IPS DF 4.7 (cell line): ENCODE measurements around the gene LXN.
"Not testable (repeated sequence)": the region's sequence is repeated elsewhere in the genome, so short reads cannot be mapped to it uniquely, and the experiment has no call there.

Source experiments
- DNase-seq: peaks from one replicate; pipeline ENCODE4 v3.0.0-alpha.2; 2013; ENCODE audit warnings: low spot score; ENCODE audit errors: extremely low read depth

The LXN gene, protein sequence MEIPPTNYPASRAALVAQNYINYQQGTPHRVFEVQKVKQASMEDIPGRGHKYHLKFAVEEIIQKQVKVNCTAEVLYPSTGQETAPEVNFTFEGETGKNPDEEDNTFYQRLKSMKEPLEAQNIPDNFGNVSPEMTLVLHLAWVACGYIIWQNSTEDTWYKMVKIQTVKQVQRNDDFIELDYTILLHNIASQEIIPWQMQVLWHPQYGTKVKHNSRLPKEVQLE

DNA sequence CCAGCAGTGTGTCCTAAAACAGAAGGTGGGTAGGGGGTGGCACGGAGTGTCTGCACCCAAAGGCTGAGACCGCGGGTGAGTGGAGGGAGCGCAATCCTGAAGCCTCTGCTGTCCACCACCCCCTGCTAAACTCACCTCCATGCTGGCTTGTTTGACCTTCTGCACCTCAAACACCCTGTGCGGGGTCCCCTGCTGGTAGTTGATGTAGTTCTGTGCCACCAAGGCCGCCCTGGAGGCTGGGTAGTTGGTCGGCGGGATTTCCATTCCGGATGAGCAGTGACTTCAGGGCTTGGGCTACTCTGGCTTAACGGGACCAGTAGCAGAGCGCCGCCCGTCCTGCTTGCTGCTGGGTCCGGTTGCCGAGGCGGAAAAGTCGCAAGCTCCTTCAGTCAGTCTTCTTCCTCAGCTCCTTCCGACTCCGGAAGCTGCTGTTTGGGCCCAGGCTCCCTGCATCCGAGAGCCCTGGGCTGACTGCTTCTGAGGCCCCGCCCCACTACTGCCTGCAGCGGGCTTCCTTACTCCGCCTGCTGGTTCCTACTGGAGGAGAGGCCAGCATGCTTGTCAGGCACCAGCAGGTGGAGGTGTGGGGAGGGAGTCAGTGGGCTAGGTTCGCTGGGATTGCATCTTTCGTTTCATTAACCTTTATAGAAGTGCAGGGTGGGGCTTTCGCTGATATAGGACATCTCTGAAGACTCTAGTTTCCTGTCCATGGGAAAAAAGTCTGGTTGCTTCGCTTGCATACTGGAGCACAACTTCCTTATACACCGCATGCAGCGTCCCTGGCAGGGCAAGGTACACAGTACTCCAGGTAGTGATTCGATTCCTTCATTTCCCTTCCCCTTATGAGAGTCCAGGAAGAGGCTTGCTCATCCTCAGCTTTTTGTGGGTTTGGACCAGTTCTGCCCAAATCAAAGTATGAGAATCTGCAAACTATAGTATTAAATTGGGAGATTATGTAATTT, at the start of gene LXN:
Gene LXN (minus strand): TSS at position 434 of the 962 bp plus-strand sequence. CDS start 170 bp downstream, at position 264.
- peak; percentile 71 for DNase-seq

DNA sequence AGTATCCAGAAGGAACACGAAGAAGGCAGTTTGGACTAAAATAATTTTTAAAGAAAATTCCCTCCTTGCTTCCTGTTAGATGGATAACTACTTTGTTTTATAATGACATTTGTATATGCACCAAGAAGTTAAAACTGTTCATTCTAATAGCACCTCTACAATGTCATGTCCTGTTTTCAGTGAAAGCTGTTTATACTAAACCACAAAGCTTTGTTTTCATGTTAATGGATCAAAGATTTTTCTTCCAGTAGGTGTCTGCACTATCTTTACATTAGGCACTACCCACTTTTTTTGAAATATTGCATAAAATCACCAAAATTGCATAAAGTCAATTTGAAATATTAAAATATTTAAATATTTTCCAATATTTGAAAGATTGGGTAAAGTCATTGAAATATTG, 49.7 kb upstream of the LXN start:
- no peak for DNase-seq

DNA sequence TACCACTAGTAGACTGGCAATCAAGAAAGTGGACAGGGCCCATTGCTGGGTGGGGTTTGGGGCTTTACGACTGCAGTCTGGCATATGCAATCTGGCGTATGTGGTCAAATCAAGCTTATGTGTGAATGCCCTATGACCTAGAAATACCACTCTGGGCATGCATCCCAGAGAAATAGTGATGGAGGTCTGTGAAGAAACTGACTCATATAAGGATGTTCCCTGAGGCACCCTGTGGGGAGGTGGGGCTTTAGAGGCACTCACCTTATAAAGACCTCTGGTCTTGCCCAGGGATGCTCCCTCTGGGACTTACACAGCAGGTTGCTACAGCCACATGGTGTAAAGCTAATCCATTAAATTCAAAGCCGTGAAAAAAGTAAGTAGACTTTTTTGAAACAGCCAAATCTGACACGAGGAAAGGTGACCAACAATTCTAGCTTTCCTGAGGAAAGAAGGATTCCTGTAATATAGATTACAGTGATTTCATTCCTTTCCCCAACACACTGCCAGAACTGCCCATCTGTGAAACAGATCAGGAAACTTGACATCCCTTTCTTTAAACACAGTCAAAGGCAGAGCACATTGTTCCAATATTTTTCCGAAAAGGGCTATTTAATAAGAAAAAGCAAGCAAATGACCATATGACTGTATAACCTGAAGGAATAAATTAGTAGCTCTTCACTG, 46.2 kb upstream of the LXN start:
- no peak for DNase-seq

DNA sequence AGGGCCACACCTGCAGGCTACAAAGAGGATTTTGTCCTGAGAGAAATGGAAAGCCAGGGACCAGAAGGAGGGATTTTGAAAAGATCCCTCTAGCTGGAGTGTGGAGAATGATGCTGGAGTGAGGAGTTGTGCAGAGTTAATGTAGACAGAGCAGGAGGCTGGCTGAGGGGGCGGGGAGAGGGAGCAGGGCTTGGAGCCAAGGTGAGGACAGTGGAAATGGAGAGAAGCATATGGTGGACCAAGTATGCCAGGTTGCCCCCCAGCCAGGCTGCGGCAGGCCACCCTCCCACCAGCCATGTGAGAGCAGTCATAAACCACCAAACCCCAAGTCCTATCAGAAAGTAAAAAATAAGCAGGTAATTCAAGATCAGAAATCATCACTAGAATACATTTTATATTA, 45.1 kb upstream of the LXN start:
- no peak for DNase-seq

DNA sequence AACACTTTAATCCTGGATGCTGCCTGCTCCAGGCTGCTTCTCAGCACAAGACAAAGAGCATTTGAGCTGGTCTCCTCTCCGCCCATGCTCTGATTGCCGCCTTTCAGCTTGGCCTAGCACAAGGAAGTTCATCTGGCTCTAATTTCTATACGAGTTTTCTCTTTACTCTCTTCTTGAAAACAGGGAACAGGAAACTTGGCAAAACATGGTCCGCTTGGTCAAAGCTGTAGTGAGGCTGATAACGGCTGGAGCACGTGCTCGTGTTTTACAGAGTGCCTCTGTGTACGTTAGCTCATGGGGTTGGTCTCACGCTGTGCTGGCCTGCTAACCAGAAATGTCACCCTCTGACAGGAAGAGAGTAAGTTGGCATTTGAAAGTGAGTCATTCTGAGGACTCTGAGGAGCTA, 40.6 kb upstream of the LXN start:
- DNase-seq, result no peak

DNA sequence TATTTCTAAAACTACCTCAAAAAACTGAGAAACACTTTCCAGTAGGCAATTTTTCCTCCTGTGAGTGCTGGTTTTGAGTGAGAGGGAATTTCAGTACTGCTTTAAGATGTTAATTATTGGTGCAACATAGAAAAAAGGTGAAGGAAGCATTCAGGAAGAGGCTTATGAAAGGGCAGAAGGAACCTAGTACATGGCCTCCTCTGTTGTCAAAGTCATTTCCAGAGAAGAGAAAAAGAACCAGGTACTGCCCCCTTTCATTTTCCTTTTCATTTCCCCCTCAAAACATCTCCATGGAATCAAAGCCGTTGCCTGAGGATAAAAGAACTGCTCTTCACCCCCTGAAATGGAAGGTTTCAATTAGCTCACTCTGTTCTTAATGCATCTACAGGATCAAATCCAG, 40.0 kb upstream of the LXN start:
- no peak for DNase-seq

DNA sequence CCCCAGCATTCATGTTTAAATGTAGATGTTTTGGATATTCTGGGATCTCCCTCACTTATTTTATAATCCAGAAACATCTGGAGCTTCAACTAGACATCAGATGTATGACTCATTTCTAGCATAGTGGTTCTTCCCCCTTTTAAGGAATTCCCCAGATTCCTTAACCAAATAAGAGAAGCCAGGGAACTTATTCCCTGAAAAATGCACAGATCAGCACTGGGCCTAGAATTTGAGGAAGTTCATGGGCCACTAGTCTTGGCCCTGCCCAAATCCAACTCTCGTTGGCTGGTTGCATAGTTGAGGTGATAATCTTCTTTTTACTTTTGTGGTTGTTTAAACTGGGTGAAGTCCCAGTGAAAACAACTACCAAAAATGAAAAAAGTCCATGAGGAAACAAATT, 39.4 kb upstream of the LXN start:
- no peak for DNase-seq

DNA sequence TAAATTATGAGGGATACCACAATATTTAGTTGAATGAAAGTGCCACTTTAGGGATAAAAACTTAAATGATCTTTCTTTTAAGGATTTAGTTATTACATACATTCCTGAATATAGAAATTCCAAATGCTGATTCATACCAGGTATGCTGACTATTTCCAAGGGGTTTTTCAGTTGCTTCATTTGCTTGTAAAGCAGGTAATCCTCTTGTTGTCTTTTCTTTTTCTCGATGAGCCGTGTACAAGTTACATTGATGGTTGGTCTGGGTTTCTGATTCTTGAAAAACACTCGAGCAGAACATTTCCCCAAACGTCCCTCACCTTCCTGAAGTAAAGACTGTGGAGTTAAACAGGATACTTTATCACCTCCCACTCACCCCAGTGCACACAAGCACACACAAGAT, 38.2 kb upstream of the LXN start:
- DNase-seq, result no peak

DNA sequence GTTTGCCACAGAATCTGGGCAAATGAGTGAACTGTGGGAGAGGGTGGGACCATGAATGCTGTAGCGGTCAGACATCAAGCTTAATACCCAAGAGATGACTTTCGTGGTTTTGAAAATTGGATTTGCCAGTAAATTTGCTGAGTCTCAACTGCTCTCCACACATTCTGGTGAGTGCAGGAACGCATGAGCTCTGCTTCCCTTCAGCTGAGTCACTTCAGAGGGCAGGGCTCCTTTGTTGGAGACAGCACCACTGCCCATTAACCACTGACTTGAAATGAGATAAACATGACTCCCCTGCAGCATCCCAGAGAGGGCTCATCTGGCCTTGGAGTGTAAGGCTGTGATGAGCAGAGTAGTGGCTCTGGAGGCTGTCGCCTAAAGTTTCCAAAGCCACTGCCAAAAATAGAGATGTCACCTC, 37.2 kb upstream of the LXN start:
- no peak for DNase-seq

DNA sequence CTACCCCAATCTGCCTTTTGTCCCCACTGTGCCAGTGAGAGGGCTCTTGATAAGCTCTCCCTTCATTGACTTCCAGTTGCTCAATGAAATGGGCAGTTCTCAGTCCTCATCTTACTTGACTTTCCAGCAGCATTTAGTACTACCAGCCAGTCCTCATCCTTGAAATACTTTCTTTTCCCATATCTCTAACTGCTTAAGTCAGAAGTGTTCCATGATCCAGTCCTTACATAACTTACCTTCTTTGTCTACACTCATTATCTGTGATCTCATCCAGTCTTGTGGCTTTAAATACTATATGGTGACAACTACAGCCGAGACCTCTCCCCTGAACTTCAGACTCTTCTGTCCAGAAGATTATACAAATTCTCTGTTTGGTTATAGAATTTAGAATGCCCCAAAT, 31.1 kb upstream of the LXN start:
- no peak for DNase-seq

DNA sequence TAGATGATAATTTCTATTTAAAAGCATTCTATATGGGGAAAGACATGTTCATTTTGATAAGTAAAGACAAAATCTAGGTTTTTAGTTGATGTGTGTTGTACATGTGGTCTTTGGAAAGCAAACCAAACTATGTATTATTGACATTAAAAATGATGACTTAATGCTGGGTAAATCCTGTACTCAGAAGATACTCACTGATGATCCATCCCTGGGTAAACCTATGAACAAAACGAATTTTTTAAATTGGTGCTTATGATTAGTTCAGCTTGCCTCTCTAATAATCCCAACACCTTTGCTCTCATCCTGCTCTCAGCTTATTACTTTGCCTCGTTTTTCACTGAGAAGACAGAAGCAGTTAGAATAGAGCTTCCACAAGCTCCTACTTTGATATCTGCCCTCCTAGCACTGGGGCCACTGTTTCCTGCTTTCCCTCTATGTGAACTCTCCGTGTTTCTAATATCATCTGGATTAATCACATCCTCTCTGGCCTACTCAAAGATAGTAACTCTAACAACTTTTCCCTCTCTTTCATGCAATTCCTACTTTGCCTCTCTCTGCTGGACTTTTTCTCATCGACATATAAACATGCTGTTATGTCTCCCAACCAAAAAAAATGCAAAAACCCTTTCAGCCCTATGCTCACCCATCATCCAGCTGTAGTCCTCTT, 30.5 kb upstream of the LXN start:
- no peak for DNase-seq

DNA sequence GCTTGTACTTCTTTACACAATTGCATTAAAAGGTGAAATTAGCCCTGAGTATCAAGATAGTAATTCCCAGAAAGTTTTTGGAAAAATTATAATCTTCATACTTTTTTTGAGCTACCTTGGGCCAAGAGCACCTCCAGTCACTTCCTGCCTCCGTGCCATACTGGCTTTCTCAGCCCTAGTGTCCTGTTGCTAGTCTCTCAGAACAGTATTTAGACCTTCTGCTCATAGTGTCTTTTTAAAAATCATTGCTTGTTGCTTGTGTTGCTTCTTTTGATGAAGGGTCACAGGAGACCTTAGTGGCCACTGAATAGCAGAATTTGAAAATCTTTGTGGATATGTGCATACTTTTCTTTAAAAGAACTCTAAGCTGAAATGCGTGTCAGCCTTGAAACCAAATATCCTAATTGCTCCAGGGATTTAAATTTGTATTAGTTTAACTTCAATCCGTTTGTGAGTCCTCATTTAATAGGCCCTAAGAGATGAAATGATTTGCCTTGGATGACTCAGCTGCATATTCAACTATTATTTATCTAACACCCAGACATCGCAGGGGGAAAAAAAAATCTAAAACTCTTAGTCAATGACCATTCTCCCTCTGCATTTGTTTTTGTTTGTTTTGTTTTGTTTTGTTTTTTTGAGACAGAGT, 29.1 kb upstream of the LXN start:
- no peak for DNase-seq

DNA sequence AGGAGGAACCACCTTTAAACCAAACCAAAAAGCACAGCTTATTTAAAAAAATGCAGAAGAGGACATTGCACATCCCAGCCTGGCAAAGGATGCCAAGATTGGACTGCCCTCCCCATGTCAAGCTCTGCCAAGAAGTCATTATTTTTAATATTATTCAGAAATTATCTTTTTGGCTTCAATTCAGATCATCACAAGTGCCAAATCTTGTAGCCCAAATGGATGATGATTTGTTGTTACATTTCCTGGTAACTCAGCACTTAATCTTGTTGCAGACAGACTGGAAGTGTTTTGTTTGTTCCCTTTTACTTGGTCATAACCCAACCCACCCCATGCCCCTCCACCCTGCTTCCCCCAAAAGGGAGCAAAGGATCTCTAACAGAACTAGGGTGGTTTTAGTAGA, 28.1 kb upstream of the LXN start:
- no peak for DNase-seq

DNA sequence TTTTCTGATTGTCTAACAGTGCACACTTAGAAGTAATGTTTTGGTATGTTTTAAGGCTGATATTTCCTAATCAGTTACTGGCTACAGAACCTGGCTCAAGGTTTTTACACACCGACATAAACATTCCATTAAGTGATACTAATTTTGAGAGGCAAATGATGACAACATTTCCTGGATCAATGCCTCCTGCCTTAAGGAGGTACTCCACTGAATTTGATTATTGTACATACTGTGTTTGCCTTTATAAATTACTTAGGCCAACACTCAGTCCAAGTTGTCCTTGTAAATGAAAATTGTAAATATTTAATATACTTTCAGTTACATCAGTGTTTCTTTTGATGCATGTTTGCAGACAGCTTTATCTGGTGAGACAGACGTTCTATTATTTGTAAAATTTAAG, 24.2 kb upstream of the LXN start:
- DNase-seq, result no peak

DNA sequence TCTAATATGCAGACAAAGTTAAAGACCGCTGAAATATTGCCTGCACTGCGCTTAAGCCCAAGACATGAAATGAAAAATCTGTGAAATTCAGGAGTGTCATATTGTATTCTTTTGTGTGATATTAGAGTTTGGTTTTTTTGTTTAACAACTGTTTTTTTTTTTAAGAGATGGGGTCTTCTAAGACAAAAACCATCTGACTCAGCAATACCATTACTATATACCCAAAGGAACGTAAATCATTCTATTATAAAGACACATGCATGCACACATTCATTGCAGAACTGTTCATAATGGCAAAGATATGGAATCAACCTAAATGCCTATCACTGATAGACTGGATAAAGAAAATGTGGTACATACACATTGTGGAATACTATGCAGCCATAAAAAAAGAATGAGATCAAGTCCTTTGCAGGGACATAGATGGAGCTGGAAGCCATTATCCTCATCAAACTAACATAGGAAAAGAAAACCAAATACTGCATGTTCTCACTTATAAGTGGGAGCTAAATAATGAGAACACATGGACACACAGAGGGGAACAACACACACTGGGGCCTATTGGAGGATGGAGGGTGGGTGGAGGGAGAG, 21.5 kb upstream of the LXN start:
- DNase-seq, result not testable (repeated sequence)

DNA sequence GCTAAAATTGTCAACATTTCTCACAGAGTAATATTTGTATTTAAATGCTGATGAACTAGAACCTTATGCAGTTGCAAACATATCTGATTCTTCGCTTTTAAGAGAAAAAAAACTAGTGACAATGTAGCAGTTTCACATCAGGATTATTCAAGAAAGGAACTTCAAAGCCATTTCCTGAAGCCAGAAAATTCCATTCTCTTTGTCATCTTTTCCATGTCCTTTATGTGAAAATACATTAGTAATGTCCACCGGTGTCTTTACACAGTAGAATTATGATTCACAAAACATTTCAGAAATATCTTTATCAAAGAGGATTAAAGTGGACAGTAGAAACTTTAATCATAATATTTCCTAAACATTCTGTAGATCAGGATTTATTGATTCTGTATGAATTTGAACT, 12.7 kb upstream of the LXN start:
- no peak for DNase-seq

DNA sequence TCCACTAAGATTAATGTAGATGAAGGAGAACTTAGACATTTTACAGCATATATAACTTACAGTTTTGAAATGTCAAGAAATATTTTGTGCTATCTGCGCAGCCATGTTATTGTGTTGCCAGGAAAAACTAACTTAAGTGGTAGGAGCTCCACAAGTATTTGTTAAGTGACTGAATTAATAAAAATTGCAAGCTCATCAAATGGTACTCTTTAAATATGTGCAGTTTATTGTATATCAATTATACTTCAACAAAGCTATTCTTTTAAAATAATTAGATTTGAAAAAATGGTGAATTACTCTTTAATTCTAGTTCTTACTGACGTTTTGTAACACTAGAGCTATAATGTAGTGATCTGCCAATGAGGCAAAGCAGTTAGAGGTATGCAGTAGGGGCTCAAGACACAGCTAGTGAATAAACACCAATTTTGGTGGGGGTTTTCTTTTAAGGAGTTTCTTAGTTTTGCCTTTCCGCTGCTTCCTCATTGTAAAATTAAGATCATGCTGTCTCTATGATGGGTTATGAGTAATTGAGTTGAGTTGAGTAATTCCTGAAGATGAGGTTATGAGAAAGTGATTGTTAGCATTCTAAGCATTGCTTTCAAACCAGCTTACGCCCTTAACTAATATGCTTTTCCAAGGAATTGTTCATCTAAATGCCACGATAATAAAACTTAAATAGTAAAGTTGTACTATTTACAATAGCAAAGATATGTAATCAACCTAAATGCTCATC, 10.9 kb upstream of the LXN start:
- no peak for DNase-seq

DNA sequence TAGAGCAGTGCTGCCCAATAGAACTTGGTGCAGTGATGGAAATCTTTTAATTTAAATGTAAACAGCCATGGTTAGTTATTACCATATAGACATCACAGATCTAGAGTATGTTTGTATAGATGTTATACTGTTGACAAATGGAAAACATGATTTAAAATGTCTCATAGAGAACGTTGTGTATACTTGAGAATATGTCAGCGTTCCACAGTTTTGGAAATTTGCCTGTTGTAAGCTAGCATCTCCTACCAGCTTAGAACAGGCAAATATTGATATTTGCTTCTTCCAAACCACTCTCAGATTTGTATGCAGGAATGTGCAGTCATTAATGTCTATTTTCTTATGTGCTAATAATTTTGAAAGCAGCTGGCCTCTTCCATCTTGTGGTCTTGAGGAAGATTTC, 8.4 kb upstream of the LXN start:
- DNase-seq, result no peak

DNA sequence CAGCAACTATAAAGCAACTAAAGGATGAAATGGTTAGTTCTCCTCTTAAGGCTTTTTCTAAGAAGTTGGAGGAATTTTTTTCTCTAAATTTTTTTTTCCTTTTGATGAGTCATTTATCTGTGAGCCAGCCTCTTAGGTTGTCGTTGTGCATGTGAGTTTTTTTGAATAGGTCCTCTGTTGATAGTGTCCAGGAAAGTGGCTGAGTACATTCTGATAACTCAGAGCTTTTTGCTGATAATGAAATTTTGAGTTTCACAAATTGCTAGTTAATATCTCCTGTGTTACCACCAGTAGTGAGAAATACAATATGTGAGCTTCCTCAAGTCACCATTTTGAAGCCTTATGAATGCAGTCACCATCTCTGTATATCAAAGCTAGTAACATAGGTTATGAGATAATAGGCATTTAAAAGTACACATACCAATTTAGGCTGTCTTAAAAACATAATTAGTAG, 7.1 kb upstream of the LXN start:
- no peak for DNase-seq

DNA sequence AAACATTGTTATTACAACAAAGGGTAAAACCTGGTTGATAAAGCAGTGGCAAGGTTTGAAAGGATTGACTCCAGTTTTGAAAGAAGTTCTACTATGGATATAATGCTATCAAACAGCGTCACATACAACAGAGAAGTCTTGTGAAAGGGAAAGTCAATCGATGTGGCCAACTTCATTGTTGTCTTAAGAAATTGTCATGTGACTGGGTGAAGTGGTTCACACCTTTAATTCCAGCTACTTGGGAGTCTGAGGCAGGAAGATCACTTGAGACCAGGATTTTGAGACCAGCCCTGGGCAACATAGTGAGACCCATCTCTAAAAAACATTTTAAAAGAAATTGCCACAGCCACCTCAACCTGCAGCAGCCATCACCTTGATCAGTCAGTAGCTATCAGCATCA, 6.2 kb upstream of the LXN start:
- DNase-seq, result no peak
